HG03196 (cell line): ENCODE data around the gene PROK2.

Experiments used
- ATAC-seq: cut with Tn5 transposase; IDR thresholded peaks from one replicate; pipeline ENCODE4 v1.9.1; 2021; ENCODE audit not compliant: unreplicated experiment

The PROK2 gene, protein sequence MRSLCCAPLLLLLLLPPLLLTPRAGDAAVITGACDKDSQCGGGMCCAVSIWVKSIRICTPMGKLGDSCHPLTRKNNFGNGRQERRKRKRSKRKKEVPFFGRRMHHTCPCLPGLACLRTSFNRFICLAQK

DNA sequence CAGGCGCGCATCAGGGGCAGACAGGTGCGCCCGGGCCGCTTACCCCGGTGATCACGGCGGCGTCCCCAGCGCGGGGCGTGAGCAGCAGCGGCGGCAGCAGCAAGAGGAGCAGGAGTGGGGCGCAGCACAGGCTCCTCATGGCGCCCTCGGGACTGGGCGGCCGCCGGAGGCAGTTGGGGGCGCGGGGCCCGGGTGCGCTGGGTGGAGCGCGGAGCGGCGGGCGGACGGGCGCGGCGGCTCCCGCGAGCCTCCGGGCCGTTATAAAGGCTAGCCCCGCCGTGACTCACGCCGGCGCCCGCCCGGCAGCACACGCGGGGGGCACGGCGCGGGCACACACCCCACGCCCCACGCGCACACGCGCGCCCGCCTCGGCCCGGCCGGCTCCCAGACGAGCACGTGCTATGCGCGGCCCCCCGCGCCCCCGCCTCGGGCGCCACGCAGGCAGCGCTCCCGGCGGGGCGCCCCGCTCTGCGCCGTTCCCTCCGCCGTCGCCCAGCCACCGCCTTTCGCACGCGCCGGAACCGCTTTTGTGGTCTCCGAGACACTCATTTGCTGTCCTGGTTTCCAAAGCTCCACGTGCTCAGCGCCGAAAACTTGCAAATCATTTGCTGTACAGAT, at the start of gene PROK2:
Gene PROK2 (minus strand): TSS at position 235 of the 618 bp plus-strand sequence. CDS start 96 bp downstream, at position 139.
- no peak for ATAC-seq

DNA sequence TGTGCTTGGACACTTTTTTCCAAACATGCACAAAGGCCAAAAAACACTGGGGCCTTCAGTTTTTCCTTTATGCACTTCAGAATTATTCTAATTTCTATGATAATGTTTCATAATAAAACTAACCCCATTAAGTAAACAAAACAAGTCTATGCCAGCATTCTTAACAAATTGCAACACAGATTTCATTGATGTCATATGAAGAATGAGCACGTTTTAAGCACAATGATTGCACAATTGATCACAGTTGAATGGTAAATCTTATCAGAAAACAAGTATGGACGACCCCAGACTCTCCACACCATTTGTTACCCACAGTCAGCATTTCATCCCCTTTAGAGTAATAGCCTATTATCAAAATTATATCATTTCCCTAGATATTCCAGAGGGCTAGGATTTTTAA, 46.7 kb upstream of the PROK2 start:
- ATAC-seq: no peak

DNA sequence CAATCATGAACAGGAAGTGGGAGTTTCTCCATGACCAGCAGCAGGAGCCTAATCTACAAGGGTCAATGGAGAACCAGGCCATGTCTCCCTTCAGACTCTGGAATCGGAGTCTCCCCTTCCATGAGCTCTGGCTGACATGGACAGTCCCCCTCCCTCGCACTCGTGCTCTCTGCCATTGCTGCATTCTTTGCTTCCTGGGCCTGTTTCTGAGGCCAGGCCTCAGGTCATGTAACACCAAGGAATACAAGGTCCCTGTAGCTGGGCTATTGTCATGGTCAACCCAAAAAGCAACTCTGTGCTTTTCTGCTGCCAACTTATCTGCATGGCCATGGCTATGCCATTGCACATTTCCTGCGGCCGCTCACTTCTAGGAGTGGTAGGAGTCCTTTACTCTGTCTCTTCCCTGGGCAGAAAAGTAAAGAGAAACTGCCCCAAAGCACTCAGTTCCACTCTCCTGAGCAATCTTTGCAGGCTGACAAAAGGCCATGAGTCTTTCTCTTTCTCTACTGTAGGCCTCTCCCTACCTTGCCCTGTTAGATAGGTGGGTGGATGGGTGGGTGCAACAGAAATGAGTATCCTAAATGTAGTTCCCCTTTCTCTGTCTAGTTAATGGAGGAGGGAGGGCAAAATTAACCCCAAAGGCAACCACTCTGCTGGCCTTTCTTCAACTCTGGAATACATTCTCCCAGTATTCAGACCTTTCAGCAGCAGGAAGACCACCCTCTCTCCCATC, 40.8 kb upstream of the PROK2 start:
- ATAC-seq: no peak

DNA sequence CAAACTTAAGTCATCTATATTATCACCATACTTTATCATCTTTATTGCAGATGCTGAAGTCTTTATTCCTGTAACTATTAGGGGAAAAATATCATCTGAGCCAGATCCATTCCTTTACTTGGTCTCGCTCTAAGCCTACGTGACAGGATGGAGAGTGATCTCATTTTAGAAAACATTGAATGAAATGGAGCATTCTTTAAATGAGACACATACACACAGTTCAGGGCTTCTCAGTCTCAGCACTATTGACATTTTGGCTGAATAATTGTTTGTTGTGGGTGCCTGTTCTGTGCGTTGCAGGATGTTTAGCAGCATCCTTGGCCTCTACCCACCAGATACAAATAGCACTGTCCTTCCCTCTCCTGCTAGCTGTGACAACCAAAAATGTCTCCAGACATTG, 36.2 kb upstream of the PROK2 start:
- no peak for ATAC-seq

DNA sequence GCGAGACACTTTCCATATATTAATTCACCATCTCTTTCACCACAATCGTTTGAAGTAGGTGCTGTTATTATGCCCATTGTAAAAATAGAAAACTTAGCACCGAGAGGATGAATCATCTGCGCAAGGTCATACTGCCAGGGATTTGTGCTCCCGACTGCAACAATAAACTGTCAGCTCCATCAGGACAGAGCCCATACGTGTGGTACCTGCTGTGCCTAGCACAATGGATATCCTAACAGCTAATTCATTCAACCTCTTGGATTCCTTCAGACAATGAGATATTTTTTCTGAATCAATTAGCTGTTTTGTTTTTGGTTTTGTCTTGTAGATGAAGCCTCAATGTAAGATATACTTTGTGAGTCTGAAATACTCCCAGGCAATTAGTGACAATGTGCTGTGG, 32.3 kb upstream of the PROK2 start:
- ATAC-seq: no peak

DNA sequence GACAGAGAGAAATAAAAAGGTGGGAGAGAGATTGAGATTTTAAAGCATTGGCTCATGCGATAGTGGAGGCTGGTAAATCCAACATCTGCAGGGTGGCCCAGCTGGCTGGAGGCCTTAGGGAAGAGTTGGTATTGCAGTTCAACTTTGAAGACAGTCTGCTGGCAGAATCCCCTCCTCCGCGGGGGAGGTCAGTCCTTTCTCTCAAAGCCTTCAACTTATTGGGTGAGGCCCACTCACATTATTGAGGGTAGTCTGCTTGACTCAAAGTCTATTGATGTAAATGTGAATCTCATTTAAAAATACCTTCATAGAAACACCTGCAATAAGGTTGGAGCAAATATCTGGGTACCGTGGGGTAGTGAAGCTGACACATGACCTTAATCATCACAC, 31.8 kb upstream of the PROK2 start:
- ATAC-seq: no peak

DNA sequence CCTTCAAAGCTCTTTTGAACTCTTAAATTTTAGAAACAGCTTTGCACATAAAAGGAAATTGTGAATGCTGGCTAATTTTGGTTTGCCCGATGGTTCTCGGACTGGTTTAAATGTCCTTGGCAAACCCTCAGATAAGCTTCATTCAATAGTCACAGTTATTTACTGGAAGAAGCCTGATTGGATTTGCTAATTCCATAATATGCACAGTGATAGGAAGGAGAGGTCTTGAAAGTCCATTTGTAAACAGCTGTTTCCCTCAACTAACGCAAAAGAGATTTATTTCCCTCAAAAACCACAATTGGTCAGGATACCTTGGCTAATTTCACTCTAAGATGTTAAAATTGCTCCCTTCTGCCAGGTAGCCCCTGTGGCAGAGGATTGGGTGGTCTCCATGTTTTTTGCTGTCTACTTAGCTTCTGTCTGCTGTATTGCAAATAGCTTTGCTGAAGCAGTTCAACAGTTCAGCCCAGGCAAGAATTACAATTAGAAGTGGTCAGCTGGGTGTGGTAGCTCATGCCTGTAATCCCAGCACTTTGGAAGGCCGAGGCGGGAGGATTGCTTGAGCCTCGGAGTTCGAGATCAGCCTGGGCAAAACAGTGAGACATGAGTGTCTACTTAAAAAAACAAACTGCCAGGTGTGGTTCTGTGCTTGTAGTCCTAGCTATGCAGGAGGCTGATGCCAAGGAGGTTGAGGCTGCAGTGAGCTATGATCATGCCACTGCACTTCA, 30.6 kb upstream of the PROK2 start:
- ATAC-seq: no peak

DNA sequence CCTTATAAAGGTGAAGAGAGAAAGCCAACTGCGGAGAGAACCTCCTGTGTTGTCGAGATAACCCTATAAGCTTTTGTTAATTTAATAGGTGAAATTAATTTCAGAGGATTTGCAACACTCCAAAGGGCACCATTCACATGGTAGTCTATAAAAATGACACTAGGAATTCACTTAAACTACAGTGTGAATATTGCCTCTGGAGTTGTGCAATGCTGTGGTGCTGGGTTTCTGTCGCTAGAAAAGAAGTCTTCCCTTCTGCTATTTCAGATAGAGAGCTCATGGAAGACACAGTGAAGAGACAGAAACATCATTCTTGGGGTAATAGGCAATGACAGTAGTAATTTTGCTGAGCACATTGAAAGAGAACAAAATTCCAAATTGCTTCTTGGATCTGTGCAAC, 28.8 kb upstream of the PROK2 start:
- no peak for ATAC-seq

DNA sequence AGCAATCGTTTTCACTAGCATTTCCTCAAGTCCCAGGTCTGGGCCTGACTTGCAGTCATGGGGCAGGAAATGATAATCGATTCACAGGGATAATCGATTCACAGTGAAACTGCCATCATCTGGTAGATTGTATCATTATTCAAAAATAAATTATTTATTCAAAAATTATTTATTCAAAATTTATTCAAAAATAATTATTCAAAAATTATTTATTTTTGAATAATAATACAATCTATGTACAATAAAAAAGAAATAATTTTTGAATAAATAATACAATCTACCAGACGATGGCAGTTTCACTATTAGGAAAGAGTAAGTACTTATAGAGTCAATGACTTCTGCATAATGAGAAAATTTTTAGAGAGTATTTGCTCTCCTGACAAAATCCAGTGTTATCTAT, 28.1 kb upstream of the PROK2 start:
- no peak for ATAC-seq

DNA sequence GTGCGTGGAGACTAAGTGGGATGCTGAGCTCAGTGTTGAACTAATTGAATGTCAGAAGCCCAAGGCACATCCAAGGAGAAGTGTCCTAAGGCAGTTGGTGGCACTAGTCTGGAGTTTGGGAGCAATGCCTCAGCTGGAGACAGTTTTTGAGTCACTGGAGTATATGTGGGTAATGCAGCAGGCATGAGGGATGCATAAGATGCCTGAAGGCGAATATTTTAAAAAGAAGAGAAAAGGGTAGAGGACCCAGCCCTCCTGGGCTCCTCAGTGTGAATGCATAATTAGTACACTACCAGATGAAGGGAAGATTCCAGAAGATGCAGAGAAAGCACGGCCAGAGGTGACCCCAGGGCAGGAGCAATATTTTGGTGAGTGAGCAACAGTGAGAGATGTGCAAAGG, 25.1 kb upstream of the PROK2 start:
- ATAC-seq: no peak

DNA sequence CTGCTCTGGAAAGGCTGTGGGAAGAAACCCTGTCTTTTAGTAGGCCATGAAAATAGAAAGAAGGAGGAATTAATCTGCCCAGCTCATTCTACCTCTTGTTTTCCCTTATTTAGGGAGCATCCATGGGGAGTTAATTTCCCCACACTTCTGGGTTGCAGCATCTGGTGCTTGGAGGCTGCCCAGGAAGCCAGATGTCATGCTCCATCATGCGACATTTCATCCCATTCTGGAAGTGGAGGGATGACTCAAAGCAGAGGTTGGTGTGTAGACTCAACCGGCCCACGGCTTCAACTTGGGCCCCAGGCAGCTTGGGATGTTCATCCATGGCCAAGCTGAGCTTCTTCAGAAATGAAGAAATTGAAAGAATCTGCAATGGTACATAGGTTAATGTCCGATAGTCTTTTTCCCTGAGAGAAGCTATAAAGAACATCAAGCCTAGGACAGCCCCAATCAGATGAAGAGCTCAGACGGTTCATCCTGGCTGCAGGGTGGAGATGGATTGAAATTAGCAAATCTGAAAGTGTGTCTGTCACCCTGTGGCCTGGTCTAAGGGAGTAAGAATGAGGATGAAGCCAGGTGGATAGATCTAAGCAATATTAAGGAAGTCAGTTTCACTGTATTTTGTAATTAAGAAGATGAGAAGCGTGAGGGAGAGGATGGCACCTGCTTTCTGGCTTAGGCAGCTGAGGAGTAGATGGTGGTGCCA, 24.5 kb upstream of the PROK2 start:
- ATAC-seq: no peak

DNA sequence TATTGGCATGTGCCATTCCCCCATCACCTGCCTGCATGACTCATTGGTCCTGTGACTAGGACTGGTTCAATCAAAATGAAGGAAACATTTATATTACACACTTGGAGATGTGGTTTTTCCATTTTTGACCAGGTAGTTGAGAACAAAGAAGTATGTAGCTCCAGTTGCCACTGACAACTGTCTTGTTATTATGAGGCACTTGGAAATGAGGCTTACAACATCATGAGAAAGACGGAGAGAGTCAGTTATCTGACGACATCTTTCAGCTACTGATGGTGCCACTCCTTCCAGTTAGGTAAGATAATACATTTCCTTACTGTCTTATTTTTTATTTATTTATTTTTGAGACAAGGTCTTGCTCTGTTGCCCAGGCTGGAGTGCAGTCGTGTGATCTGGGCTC, 21.8 kb upstream of the PROK2 start:
- ATAC-seq: no peak

DNA sequence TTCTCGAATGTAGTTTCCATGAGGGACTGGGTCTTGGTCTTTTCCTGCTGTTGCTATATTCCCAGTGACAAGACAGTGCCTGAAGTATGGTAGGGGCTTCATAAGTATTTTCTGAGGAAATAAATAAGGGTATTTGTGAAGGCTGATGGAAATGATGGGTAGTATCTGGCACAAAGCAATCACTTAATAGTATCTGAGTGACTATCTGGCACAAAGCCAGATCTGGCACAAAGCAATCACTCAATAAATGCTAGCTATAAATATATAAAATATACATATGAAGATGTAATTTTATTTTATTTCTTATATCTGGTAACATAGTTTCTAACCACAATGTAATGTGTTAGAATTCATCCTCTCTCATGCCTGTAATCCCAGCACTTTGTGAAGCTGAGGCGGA, 20.7 kb upstream of the PROK2 start:
- no peak for ATAC-seq

DNA sequence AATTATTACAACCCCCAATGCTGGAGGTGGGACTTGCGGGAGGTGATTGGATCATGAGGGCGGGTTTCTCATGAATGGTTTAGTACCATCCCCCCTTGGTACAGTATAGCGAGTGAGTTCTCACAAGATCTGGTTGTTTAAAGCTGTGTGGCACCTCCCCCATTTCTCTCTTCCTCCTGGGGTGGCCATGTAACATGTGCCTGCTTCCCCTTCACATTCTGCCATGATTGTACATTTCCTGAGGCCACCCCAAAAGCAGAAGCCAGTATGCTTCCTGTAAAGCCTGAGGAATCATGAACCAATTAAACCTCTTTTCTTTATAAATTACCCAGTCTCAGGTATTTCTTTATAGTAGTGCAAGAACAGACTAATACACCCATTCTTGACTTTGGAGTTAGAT, 20.3 kb upstream of the PROK2 start:
- ATAC-seq: no peak

DNA sequence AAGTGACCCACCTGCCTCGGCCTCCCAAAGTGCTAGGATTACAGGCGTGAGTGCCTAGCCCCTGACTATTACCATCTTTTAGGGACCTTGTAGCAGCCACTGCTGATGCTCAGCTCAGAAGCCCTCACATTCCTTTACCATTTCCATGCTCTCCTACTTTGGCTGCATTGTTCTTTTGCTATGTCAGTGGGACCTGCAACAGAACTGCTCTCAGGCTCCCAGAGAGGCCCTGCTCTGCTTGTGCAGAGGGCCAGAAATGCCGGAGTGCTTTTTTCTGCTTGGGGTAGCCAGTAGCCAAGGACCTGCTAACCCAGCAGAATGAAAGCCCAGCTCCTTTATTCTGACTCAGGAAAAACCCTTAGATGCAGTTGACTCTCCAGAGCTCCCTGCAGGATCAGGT, 18.3 kb upstream of the PROK2 start:
- ATAC-seq: no peak

DNA sequence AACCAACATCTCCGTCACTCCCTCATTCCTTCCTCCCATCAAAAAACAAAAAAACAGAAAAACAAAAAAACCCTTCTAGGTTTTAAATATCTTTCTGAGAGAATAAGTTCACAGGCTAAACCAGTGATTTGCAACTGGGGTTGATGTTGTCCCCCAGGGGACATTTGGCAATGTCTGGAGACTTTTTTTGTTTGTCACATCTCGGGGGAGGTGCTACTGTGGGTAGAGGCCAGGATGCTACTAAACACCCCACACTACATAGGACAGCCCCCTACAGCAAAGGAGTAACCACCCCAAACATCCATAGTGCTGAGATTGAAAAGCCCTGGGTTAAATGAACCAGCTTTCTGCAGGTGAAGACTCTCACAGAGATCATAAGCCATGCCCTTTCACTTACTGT, 17.0 kb upstream of the PROK2 start:
- no peak for ATAC-seq

DNA sequence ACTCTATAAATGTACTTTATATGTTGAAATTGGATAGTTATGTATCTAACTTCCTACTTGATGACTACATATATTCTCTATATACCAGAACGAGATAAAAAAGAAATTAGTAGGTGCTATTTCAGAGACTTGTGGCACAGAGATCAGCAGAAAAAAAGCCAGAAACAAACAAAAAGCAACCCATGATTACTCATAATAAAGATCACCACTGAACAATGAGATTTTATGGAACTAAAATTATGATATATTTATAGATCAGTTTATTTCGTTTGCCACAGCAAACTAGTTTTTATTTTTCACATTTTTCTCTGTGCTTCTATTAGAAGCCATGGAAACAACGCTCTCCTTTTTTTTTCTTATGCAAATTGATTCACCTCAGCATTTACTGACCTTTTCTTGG, 15.1 kb upstream of the PROK2 start:
- ATAC-seq: no peak

DNA sequence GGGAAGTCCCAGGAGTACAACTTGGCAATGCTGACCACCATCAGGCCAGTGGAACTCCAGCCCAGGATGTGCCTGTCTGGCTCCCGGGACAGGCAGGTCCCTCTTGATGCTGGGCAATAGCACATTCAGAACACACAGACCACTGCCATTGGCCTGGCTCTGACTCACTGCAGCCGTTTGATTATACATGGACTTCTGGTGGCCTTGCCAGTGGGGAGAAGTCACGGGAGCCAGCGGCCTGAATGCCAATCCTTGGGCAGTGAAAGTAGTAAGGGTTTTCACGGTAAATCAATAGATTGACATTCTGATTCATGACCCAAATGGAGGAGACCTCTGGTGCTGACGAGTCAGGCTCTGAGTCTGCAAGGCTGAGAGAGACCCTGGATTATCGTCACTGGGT, 12.5 kb upstream of the PROK2 start:
- no peak for ATAC-seq

DNA sequence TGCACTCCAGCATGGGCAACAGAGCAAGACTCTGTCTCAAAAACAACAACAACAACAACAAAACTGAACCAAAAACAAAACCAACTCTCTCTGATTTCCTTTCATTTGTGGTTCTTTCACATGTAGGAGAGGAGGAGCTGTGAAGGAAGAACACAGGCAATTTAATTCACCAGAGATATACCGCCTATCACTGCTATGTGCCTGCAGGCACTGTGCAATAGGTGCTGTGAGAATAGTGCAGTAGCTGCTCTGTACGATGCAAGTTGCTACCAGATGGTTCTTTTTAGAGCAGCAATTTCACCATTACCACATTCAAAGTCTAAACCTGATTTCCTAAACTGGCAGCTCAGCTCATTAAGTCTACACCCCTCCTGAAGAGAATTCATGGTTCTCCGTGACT, 11.3 kb upstream of the PROK2 start:
- no peak for ATAC-seq

DNA sequence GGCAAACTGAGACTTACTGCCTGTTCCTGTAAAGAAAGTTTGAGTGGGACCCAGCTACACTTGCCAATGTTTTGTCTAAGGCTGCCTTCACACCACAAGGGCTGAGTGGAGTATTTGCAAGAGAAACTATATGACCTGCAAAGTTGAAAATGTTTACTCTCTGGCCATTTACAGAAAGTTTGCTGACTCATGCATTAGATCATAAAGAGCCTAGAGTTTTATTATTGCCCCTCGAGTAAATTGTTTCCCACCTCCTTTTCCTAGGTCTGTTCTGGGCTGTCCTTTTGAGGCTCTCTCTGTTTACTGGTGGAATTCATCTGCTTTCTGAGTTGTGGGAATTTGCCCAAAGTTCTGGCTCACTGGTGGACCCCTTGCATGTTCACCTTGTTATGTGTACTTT, 6.7 kb upstream of the PROK2 start:
- ATAC-seq: no peak

DNA sequence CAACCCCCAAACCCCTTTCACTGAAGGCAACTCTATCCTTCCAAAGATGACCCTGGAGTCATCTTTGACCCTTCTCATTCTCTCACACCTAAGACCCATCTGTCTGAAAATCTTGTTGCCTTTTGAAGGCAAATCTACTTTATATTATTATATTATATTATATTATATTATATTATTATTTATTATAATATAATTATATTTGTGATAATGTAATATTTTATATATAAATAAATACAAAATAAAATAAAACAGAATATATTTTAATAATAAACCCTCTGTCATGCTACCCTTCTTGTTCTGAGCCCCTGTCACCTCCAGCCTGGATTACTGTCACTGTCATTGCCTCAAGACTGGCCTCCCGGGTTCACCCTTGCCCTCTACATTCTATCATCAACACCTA, 5.0 kb upstream of the PROK2 start:
- no peak for ATAC-seq
